ENCODE measurements around the gene ISM1.

The ISM1 gene

DNA sequence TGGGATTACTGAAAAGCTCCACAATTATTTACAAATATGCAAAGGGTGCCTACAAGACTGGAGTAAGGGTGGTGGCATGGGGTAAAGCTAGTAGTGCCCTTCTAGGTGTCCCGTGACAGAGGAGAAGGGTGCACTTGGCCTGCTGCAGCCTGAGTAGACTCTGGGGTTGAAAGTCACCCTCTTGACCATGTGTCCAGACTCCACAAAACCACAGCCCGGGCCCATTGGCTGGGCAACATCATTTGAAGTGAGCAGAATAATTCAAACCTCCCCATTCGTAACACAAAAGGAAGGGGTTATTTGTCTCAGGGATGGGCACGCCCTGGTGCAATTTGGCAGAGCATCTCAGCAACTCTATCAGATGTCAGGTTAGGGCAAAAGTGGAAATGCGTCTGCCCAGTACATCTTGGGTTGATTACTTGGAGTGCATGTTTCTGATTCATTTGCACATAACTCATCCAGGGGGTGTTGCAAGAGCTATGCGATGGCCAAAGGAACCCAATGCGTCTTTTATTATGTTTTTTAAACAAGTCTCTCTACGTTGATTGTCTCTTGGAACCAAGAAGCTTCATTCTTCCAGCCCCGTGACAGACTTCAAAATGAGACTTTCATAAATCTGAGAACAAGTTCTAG lies 56.7 kb downstream of the ISM1 start:
- DNase-seq, result no peak
- Mint-ChIP-seq H3K4me1 (ENCODE audit: low read depth) (no peaks in the 10 kb centered on the region), H3K27ac (no peak overlapping the region), H3K4me3 (no peak overlapping the region), H3K27me3 (peaks cover 3% of the 10 kb centered on the region), H3K9me3 (no peaks in the 10 kb centered on the region), H3K36me3 (ENCODE audit: low read depth) (no peaks in the 10 kb centered on the region)

- Mint-ChIP-seq H3K4me3 (no peak overlapping the region), H3K36me3 (ENCODE audit: low read depth) (no peaks in the 10 kb centered on the region), H3K27ac (no peak overlapping the region), H3K9me3 (no peaks in the 10 kb centered on the region), H3K27me3 (peaks cover 3% of the 10 kb centered on the region), H3K4me1 (ENCODE audit: low read depth) (no peaks in the 10 kb centered on the region)
- no peak for DNase-seq
Observed at GRCh38 chr20:13278812-13279570, 57.9 kb downstream of the ISM1 start.

GRCh38 chr20:13280609-13281324 lies 59.7 kb downstream of the ISM1 start:
- Mint-ChIP-seq H3K4me1 (ENCODE audit: low read depth) (no peaks in the 10 kb centered on the region), H3K27ac (no peak overlapping the region), H3K27me3 (peaks cover under 1% of the 10 kb centered on the region), H3K4me3 (no peak overlapping the region), H3K36me3 (ENCODE audit: low read depth) (no peaks in the 10 kb centered on the region), H3K9me3 (no peaks in the 10 kb centered on the region)
- no peak for DNase-seq

DNA sequence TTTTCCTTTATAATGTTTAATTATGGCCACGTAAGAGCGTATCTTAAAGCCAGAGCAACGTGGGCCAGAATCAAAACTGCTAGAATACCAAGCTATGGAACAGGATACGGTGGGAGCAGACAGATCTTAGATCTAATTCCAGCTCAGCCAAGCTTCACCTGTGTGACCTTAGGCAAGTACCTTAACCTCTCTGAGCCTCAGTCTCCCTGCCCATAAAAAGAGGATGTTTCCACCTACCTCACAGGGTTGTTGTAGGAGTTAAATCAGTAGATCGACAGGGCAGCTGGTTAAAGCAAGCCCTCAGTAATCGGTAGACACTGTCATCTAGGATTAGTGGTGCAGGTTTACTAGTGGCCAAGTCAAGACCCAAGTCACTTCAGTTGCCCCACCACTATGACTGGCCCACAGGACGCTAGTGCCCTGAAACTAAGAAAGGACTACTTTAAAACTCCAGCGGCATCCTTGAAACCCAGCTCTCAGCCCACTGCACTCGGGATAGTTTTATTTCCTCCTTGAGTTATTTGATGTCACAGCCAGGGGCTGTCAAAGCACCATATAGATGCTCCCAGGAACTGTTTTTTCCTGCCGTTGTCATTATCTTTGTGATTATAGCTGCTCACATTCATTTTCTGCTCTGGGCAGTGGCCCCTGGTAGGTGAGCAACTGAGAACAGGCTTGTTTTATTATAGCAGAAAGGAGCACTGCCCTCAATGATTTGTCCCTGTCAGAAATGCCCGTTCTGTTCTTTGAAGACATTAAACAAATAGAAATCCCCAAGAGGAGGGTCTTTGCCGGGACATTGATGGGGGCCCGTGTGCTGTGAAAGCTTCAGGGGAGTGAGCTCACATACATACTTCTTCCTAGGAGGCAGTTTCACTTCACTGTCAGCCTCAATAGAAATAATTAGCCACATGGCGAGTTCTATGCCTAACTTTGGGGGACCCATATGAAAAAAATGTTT lies 63.1 kb downstream of the ISM1 start:
- H3K4me3 Mint-ChIP-seq, result no peak overlapping the region
- H3K36me3 Mint-ChIP-seq (ENCODE audit: low read depth), result peaks cover 3% of the 10 kb centered on the region
- H3K27me3 Mint-ChIP-seq, result no peaks in the 10 kb centered on the region
- H3K9me3 Mint-ChIP-seq, result no peaks in the 10 kb centered on the region
- H3K27ac Mint-ChIP-seq, result no peak overlapping the region
- no peaks in the 10 kb centered on the region for H3K4me1 Mint-ChIP-seq (ENCODE audit: low read depth)
- DNase-seq, result no peak

DNA sequence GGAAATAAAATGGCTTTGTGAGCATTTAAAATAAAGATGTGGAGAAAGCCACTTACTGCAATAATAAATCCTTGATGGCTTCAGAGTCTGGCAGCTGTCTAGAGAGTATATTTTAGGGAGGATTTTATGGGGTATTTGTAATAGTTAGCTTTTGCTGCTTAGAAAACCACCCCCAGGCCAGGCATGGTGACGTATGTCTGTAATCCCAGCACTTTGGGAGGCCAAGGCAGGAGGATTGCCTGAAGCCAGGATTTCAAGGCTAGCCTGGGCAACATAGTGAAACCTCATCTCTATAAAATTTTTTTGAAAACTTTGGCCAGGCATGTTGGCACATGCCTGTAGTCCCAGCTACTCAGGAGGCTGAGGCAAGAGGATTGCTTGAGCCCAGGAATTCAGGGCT lies 63.8 kb downstream of the ISM1 start:
- Mint-ChIP-seq H3K36me3 (ENCODE audit: low read depth) (peaks cover 3% of the 10 kb centered on the region), H3K4me3 (no peak overlapping the region), H3K4me1 (ENCODE audit: low read depth) (no peaks in the 10 kb centered on the region), H3K27ac (no peak overlapping the region), H3K27me3 (no peaks in the 10 kb centered on the region), H3K9me3 (no peaks in the 10 kb centered on the region)
- DNase-seq, result no peak

- no peak for DNase-seq
- no peak overlapping the region for H3K4me3 Mint-ChIP-seq
Observed at GRCh38 chr20:13285408-13285807, 64.3 kb downstream of the ISM1 start.

GRCh38 chr20:13286052-13286451 lies 65.0 kb downstream of the ISM1 start:
- no peak for DNase-seq
- no peaks in the 10 kb centered on the region for H3K4me1 Mint-ChIP-seq (ENCODE audit: low read depth)
- H3K4me3 Mint-ChIP-seq, result no peak overlapping the region
- no peaks in the 10 kb centered on the region for H3K9me3 Mint-ChIP-seq
- peaks cover 3% of the 10 kb centered on the region for H3K36me3 Mint-ChIP-seq (ENCODE audit: low read depth)
- no peaks in the 10 kb centered on the region for H3K27me3 Mint-ChIP-seq
- no peak overlapping the region for H3K27ac Mint-ChIP-seq

More at GRCh38 chr20:13285408-13285807, 64.3 kb downstream of the ISM1 start:
- no peaks in the 10 kb centered on the region for H3K9me3 Mint-ChIP-seq
- H3K27me3 Mint-ChIP-seq, result no peaks in the 10 kb centered on the region
- H3K4me1 Mint-ChIP-seq (ENCODE audit: low read depth), result no peaks in the 10 kb centered on the region
- H3K27ac Mint-ChIP-seq, result no peak overlapping the region
- H3K36me3 Mint-ChIP-seq (ENCODE audit: low read depth), result peaks cover 3% of the 10 kb centered on the region

- Mint-ChIP-seq H3K9me3 (no peaks in the 10 kb centered on the region), H3K27me3 (no peaks in the 10 kb centered on the region), H3K4me3 (no peak overlapping the region), H3K36me3 (ENCODE audit: low read depth) (peaks cover 3% of the 10 kb centered on the region), H3K27ac (no peak overlapping the region), H3K4me1 (ENCODE audit: low read depth) (no peaks in the 10 kb centered on the region)
- DNase-seq, result no peak
Observed at GRCh38 chr20:13286607-13287006, 65.5 kb downstream of the ISM1 start.

GRCh38 chr20:13288357-13288756 lies 67.3 kb downstream of the ISM1 start:
- Mint-ChIP-seq H3K4me1 (ENCODE audit: low read depth) (no peaks in the 10 kb centered on the region), H3K9me3 (no peaks in the 10 kb centered on the region), H3K4me3 (no peak overlapping the region), H3K27ac (no peak overlapping the region), H3K36me3 (ENCODE audit: low read depth) (peaks cover 3% of the 10 kb centered on the region), H3K27me3 (no peaks in the 10 kb centered on the region)
- no peak for DNase-seq

GRCh38 chr20:13289031-13289430 lies 68.0 kb downstream of the ISM1 start:
- Mint-ChIP-seq H3K4me1 (ENCODE audit: low read depth) (no peaks in the 10 kb centered on the region), H3K36me3 (ENCODE audit: low read depth) (peaks cover 3% of the 10 kb centered on the region), H3K4me3 (no peak overlapping the region), H3K27ac (no peak overlapping the region), H3K27me3 (no peaks in the 10 kb centered on the region), H3K9me3 (no peaks in the 10 kb centered on the region)
- no peak for DNase-seq

DNA sequence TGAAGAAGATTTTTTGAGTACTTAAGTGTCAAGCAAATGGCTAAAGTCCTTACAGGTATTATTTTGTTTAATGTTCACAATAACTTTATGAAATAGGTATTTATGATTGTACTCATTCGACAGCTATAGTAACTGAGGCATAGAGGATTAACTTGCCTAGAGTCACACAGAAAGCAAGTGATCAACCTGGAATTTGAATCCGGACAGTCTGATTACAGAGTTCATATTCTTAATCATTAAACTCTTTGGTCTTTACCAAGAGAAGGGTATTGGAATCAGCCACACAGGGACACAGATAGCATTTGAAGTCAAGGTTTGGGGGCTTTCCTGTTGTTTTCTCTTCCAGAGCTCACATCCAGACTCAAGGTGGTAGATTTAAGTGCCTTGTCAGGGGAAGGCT lies 69.7 kb downstream of the ISM1 start:
- H3K4me3 Mint-ChIP-seq, result no peak overlapping the region
- DNase-seq, result no peak
- H3K9me3 Mint-ChIP-seq, result no peaks in the 10 kb centered on the region
- no peaks in the 10 kb centered on the region for H3K4me1 Mint-ChIP-seq (ENCODE audit: low read depth)
- H3K36me3 Mint-ChIP-seq (ENCODE audit: low read depth), result peaks cover 3% of the 10 kb centered on the region
- no peak overlapping the region for H3K27ac Mint-ChIP-seq
- no peaks in the 10 kb centered on the region for H3K27me3 Mint-ChIP-seq

DNA sequence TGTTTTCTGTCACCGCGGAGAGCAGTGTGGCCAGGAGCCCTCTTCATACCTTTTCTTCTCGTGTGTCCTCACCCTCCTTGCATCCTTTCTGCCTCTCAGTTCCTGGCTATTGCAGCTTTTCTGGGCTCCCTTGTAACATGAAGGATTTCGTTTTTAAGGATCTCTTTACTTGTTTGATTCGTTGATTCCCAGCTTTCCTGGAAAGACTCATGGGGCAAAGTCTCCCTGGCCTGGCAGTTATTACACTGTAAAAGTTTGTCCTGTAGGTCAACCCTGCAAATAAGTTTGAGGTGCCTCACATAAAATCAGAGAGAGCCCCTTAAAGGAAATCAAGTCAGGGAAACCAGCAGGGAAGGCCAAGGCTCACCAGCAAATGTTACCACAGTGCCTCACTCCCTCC lies 70.1 kb downstream of the ISM1 start:
- no peak overlapping the region for H3K4me3 Mint-ChIP-seq
- H3K4me1 Mint-ChIP-seq (ENCODE audit: low read depth), result no peaks in the 10 kb centered on the region
- H3K27me3 Mint-ChIP-seq, result no peaks in the 10 kb centered on the region
- DNase-seq, result no peak
- H3K27ac Mint-ChIP-seq, result no peak overlapping the region
- peaks cover 3% of the 10 kb centered on the region for H3K36me3 Mint-ChIP-seq (ENCODE audit: low read depth)
- H3K9me3 Mint-ChIP-seq, result no peaks in the 10 kb centered on the region

DNA sequence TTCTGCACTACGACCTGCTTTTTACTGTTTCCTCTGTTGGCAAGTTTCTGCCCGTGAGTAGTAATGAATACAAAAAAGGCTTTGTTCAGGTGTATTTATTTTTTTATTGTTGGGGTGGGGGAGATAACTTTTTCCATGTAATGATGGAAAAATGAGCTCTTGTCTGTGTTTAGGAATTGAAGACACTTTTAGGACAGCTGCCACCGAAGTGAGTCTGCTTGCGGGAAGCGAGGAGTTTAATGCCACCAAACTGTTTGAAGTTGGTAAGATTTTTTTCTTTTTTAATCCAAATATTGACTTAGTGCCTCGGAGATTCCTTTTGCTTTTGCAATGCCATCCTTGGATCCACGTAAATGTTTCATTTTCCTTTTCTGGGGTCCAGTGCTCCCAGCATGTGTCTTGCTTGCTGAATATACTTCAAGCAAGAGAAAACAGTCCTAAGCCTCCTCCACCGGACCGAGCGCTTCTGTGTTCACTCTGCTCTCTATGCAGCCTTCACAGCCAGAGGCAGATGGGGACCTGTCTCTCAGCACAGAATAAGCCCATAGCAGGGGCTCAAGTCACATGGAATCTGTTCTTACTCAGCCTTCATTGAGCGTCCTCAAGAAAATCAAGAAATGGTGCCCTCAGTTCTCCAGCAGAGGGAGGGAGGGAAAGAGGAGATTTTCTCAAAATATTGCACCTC lies 71.3 kb downstream of the ISM1 start:
- H3K36me3 Mint-ChIP-seq (ENCODE audit: low read depth), result peaks cover 3% of the 10 kb centered on the region
- H3K9me3 Mint-ChIP-seq, result no peaks in the 10 kb centered on the region
- no peak overlapping the region for H3K4me3 Mint-ChIP-seq
- H3K27ac Mint-ChIP-seq, result no peak overlapping the region
- no peaks in the 10 kb centered on the region for H3K4me1 Mint-ChIP-seq (ENCODE audit: low read depth)
- no peak for DNase-seq
- H3K27me3 Mint-ChIP-seq, result no peaks in the 10 kb centered on the region

GRCh38 chr20:13294522-13294921 lies 73.4 kb downstream of the ISM1 start:
- DNase-seq, result no peak
- no peaks in the 10 kb centered on the region for H3K27me3 Mint-ChIP-seq
- H3K36me3 Mint-ChIP-seq (ENCODE audit: low read depth), result peaks cover 4% of the 10 kb centered on the region
- H3K4me1 Mint-ChIP-seq (ENCODE audit: low read depth), result no peaks in the 10 kb centered on the region
- no peaks in the 10 kb centered on the region for H3K9me3 Mint-ChIP-seq
- no peak overlapping the region for H3K4me3 Mint-ChIP-seq
- no peak overlapping the region for H3K27ac Mint-ChIP-seq

Measured in activated T-cell treated with anti-CD3 and anti-CD28 coated beads, Interleukin-2, amount 50 U/mL, for 24 hours (primary cell).